ENCODE measurements around the gene OSTF1. TPM values are rescaled to one million over a fixed set of nuclear protein-coding genes. Genes with fewer than 3 reads are reported as not detected.

OSTF1 gene, protein sequence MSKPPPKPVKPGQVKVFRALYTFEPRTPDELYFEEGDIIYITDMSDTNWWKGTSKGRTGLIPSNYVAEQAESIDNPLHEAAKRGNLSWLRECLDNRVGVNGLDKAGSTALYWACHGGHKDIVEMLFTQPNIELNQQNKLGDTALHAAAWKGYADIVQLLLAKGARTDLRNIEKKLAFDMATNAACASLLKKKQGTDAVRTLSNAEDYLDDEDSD
- 12.1 and 12.9 TPM in 2 replicates for total RNA-seq (2014; rRNA removed; shearing (Covaris generic))

DNA sequence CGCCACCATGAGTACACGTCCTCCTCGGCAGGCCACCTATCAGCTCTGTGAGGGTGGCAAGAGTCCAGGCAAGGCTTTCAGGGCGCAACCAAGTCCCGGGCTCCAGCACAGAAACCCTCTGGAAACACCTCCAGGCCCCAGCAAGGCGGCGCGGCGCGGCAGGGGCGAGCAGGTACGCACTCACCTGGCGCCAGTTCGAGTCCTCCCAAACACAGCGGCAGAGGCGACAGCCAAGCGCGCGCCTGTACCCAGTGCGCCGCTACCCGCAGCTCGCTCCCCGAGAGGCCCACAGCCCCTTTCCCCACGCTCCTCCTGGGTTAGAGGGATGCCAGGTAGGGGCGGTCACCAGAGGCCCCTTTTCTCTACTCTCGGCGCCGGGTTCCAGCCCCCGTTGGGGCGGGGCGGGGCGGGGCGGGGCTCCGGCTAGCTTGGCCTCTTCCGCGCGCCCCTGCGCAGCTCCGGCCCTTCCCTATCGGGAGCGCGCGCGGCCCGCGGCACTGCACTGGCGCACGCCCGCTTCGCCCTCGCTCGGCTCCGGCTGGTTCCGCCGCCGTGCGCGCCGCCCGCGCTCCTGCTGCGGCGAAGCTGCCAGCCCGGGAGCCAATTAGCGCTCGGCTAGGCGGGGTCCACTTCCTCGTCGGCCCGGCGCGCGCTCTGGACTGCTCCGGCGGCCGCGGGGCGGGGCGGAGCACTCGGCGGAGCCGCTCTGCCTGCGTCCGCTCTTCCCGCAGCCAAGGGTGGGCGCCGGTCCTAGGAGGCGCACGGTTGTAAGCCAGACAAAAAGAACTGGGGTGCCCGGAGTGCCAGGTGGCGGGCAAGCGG lies at the start of gene OSTF1, which contains the start of gene NMRK1:
OSTF1 (plus strand) TSS at position 691 of the 822 bp plus-strand sequence. CDS start 179 bp downstream, outside the sequence.
NMRK1 (minus strand) TSS at position 332 of the 822 bp plus-strand sequence. CDS start 5,040 bp downstream, outside the sequence.
- peak; percentile 85 for DNase-seq (ENCODE audit: low spot score)

DNA sequence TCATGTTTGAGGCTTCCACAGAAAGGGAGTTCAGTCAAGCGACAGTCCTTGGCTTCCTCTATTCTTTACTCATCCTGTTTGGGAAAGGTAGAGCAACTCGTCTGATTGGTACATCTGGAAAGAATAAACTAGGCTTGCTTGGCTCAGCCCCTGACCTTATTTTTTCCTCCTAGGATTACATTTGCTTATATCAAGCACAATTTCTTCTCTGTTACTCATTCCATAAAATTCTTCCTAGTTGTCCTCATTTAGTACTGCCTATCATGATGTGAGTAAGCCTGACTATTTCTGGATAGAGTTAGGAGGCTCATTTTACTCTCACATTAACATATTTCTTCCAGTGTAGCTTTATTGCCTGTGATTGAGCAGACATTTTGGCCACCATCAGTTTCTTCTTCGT lies 49.3 kb upstream of the OSTF1 start:
- peak; percentile 10 for DNase-seq (ENCODE audit: low spot score)

DNA sequence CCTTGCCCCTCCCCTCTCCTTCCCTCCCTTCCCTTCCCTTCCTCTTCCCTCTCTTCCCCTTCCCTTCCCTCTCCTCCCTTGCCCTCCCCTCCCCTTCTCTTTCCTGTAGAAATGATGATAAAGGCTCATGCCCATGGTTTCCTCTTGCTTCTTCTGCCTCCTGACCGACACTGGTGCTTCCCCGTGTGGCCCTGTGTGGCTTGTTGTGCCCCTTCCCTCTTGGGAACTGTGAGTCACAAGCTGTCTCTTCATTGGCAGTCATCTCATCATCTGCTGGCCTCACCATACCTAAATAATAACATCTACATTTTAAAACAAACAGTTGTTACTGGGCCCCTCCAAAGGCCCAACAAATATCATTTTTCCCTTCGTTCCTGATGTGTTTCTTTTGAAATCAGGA lies 48.5 kb upstream of the OSTF1 start:
- DNase-seq (ENCODE audit: low spot score), result no peak

GRCh38 chr9:75041041-75041440 lies 47.3 kb upstream of the OSTF1 start:
- DNase-seq (ENCODE audit: low spot score), result no peak

DNA sequence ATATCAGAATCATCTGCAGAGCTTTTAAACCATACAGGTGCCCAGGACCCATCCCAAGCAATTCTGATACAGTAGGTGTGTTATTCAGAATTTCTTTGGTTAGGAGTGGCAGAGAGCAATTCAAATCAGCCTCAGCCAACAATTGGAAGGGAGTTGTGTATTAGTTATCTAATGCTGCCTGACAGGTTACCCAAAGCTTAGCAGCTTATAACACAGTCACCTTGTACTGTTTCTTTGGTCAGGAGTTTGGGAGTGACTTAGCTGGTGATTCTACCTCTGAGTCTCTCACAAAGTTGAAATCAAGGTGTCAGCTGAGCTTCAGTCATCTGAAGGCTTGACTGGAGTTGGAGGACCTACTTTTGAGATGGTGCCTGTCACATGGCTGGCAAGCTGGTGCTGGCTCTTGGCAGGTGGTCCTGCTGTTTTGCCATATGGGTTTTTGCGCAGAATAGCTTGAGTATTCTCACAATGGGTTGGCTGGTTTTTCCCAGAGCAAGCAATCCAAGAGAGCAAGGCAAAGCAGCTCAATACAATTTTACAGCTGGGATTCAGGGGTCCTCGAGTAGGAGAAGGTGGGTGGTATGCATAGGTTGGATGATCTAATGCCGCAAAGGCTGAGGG lies 41.5 kb upstream of the OSTF1 start:
- no peak for DNase-seq (ENCODE audit: low spot score)

- DNase-seq (ENCODE audit: low spot score), result no peak
Measured at GRCh38 chr9:75047506-75047905, 40.8 kb upstream of the OSTF1 start.

- DNase-seq (ENCODE audit: low spot score), result no peak
Measured at GRCh38 chr9:75051285-75051684, 37.0 kb upstream of the OSTF1 start.

DNA sequence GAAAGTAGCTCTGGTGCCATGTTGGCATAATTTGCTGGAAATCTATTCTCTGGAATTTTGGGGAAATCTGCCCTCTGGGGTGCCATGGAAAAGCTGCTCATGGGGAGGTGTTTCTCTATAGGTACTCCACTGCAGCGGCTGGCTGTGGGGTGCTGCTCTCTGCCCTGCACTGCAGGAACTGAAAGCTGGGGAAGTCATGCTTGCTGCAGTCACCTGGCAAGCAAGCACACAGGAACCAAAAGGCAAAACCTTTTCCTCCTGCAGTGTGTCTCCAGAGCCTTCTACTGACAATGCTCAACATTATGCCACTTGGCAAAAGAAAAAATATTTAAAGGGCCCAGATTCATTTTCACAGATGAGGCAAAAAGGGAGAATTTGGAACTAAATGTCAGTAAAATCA lies 34.4 kb upstream of the OSTF1 start:
- DNase-seq (ENCODE audit: low spot score), result no peak

GRCh38 chr9:75054368-75055001 lies 33.8 kb upstream of the OSTF1 start:
- DNase-seq (ENCODE audit: low spot score), result no peak

DNA sequence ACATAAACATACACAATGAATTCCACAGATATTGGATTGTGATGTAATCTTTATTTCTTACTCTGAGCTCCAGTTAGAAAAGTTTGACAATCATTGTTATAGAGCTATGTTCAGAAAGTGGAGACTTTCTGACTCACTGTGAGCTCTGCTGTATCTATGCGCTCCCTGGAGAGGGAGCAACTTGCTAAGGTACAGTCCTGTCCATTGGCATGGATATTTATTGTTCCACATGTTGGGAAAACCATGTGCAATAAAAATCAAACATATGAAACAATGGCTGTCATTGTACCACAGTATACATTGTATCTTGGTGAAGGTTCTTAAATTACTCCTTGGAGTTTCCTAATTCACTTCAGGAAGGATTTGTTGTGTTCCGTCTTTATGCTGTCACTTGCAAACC lies 27.1 kb upstream of the OSTF1 start:
- no peak for DNase-seq (ENCODE audit: low spot score)

DNA sequence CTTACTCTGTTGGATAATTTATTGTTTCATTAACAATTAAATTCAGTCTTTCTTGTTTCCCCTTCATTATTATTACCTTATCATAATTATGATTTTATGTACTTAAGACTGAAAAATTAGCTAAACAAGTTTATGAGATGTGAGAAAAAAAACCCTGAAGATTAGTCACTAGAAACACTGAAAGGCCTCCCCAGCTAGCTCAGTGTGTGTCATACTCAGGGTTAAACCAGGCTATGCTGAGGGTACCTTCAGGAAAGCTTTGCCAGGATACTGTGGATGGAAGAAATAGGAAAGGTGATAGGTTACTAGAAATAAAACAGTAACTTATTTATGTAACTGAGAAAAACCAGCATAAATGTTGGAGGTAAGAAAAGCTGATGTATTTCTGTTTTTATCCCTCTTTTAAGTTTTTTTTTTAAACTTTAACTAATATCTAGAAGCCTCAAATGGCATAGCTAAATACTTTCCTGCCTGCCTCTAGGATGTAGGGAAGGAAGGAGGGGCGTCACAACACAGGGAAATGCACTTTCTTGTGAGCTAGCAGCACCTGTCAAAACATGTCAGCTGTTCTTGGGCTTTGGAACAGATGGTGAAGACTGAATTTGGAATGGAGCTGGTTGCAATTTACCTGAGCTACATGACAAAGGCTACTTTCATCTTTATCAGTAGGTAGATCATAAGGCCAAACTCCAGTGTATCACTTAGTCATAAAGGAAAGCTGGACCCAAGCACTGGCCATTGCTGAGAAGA lies 24.6 kb upstream of the OSTF1 start:
- DNase-seq (ENCODE audit: low spot score), result no peak

GRCh38 chr9:75064307-75065025 lies 23.8 kb upstream of the OSTF1 start:
- no peak for DNase-seq (ENCODE audit: low spot score)

DNA sequence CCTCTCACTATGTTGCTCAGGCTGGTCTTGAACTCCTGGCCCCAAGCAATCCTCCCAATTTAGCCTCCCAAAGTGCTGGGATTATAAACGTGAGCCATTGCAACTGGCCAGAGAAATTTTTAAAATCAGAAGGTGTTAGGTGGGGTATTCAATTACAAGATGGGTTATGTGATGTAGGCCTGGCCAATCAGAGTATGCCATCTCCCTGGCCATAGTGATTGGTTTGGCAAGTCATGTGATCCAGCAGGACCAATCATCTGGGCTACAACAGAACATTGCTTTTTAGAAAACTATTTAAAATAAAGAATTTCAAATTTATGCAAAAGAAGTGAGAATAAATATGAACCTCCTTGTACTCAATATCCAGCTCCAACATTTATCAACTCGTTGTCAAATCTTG lies 22.8 kb upstream of the OSTF1 start:
- DNase-seq (ENCODE audit: low spot score), result no peak

DNA sequence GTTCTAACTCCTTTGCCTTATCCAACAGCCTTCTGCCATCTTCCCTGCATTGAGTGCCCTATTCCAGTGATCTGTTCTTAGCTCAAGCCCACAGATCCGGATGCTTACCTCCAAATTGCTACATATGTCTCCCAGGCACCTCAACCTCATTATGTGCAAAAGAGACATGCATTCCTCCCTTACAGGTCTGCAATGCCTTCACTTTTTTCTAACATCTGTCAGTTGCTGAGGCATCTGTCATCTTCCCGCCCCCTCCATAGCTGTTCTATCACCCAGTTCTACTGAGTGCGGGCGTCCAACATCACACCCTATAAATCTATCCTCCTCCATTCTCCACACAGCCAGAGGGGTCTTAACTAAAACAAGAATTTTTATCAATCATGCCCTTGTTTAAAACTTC lies 20.4 kb upstream of the OSTF1 start:
- DNase-seq (ENCODE audit: low spot score), result no peak

- no peak for DNase-seq (ENCODE audit: low spot score)
Measured at GRCh38 chr9:75069171-75069570, 19.1 kb upstream of the OSTF1 start.

- DNase-seq (ENCODE audit: low spot score), result peak; percentile 40
Measured at GRCh38 chr9:75071530-75072122, 16.7 kb upstream of the OSTF1 start.

GRCh38 chr9:75072895-75073294 lies 15.4 kb upstream of the OSTF1 start:
- DNase-seq (ENCODE audit: low spot score), result no peak

- no peak for DNase-seq (ENCODE audit: low spot score)
Measured at GRCh38 chr9:75081632-75082031, 6.7 kb upstream of the OSTF1 start.

DNA sequence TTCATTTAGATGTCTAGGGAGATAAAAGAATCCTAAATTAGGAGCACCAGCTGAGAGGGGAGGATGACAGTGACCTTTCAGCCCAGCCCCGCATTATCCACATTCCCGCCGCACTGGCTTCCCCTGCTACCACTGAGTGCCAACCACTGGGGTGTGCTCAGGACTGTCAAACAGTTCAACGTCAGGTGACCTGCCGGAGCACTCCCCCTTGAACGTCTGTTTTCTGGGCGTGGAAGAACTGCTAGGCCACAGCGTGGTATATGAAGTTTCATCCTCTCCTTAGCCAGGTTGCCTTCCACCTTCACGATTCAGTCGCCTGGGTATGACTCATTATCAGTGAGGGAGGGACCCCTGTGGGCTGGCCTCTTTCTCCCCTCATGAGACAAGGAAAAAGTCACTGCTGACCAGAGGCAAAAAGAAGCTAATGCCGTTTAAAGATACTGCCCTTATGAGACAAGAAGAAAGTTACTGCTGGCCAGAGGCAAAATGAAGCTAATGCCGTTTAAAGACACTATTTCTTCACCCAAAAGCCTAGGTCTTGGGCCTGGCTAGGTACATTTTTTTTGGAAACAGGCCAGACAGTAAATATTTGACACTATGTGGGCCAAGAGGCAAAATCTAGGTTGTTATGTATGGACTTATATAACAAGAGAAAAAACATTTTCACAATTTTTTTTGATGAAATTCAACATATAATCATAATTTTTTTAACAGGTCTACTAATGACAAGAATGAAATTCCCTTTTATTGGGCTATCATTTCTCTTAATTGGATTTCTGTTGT lies 4.9 kb upstream of the OSTF1 start:
- DNase-seq (ENCODE audit: low spot score), result no peak

All from A172 (cell line).